HL-60/S4 (cell line): ENCODE measurements around the gene PLCH1.

Source experiments
- in situ Hi-C: fragments of 300-500 bp; cut with MboI; formaldehyde crosslinking; loops from 2 replicates; pipeline ENCODE4 v1.14.3; 2022; ENCODE audit warnings: low sequenced_read_pairs

The PLCH1 gene

DNA sequence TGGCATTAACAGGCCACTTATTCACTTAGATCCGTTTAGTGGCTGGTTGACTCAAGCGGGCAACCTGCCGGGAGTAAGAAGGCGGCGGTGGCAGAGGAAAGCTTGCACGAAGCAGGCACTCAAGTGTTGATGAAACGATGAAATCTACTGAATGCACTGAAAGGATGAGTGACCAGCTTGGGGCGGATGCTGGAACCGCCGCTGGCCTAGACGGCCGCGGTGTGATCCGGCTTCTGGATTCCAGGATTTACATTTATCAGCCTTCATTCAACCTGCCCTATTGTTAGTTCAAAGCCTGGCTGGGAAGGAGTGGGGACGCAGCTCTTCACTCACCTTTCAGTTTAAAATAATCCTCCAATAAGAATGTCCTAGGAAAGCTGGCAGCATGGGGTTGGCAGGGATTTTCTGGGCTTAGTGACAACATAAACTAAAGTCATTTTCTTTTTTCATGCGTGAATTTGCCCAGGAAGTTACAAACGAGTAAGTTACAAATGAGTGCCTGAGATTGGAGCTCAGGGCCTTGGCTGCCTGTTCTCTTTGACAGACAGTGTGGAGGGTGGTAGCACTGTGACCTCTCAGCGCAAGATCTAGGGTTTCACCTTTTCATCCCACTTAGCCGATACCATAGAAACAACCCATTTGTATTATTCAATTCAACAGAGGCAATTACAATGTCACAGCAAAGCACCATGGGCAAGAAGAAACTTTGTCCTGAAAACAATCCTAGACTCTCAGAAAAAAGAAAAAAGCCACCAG, 1.1 kb upstream of the PLCH1 start:
- in situ Hi-C loops = no loop called here

DNA sequence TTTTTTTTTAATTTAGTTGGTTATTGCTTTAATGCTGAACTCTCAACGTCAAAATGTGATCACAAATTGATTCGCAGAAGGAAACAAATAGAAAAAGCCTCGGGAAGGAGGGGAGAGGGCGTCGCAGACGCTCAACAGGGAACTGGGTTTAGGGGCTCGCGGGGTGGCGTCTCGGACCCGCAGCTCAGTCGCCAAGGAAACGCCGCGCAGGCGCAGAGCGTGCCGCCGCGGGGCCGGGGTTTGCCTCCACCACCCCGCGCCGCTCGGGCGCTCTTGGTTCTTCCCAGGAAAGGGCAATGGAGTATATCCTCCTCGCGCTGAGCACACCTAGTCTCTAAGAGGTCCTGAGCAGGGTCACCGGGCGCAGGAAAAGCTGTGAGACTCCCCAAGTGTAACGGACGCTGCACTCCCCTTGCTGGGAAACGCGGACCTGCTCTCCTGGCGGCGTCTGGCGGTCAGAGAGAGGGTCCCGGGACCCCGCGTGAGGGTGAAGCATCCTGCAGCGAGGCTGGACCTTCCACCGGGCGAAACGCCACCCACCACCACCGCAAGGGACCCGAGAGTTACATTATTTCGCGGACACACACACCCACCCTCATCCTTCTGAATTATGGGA, 753 bp downstream of the PLCH1 start:
- in situ Hi-C loops = no loop called here

DNA sequence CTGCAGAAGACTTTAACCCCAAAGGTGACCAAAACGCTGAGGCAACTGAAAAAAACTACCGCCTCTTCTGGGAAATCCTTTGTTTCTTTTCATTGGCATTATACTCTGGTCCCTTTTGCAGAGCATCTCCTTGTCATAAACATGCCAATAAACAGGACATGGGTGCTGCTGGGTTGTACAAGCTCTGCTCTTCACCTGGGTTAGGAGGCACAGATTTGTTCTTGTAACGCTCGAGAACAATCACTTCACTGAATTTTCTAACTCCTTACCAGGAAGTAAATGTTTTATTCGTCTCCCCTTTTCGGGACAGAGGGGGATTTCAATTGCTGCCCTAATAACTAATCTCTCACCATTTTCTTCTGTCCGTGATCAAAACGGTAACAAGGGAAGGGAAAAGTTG, 1.3 kb downstream of the PLCH1 start:
- in situ Hi-C loops = no loop called here

- in situ Hi-C loops = no loop called here
Measured at GRCh38 chr3:155742349-155742965, 2.4 kb downstream of the PLCH1 start.

DNA sequence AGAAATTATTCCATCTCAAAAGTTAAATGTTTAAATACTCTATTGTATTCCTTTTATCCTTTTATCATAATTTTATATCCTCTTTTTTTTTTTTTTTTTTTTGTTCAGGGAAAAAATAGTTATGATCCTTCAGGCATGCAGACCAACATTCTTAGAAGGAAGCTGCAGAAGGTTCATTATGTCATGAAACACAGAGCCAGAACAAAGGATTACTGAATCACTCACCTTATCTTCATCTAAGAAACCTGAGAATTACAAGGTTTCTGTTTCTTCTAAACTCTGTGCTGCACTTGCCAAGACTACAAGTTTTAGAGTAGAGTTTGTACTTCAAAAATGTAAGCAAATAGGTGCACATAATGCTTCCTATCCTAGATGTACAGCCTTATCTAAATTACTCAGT, 3.3 kb downstream of the PLCH1 start:
- in situ Hi-C loops = no loop called here

GRCh38 chr3:155741101-155741500, 3.8 kb downstream of the PLCH1 start:
- in situ Hi-C loops = no loop called here

- in situ Hi-C loops = no loop called here
Measured at GRCh38 chr3:155739154-155739553, 5.7 kb downstream of the PLCH1 start.

DNA sequence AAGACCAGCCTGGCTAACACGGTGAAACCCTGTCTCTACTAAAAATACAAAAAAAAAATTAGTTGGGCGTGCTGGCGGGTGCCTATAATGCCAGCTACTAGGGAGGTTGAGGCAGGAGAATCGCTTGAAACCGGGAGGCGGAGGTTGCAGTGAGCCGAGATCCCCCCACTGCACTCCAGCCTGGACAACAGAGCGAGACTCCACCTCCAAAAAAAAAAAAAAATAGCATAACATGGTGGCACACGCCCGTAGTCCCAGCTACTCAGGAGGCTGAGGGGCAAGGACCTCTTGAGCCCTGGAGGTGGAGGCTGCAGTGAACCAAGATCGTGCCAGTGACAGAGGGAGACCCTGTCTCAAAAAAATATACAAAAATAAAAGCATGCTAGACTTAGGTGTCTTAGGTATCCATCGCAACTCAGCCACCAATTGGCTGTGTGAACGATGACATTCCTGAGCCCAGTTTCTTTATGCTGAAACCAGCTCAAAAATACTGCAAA, 6.2 kb downstream of the PLCH1 start:
- in situ Hi-C loops = no loop called here

- in situ Hi-C loops = no loop called here
Measured at GRCh38 chr3:155737844-155738460, 6.9 kb downstream of the PLCH1 start.

GRCh38 chr3:155736381-155736780, 8.5 kb downstream of the PLCH1 start:
- in situ Hi-C loops = no loop called here

DNA sequence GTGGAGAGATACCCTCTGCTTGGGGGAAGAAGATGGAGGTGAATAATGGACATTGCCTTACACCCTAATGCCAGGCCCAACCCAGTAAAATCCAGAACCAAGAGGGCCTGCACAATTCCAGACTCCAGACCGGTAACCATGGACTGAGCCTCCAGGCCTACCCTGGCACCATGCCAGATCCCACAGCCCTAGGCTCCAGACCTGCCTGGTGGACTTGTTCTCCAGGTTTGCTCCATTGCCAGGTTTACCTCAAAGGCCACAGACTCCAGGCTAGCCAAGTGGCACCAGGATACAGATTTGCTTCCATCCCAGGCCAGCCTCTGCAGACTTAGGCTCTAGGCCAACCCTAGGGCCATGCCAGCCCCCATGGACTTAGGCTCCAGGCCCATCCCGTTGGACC, 14.0 kb downstream of the PLCH1 start:
- in situ Hi-C loops = no loop called here

- in situ Hi-C loops = no loop called here
Measured at GRCh38 chr3:155727836-155728235, 17.0 kb downstream of the PLCH1 start.

DNA sequence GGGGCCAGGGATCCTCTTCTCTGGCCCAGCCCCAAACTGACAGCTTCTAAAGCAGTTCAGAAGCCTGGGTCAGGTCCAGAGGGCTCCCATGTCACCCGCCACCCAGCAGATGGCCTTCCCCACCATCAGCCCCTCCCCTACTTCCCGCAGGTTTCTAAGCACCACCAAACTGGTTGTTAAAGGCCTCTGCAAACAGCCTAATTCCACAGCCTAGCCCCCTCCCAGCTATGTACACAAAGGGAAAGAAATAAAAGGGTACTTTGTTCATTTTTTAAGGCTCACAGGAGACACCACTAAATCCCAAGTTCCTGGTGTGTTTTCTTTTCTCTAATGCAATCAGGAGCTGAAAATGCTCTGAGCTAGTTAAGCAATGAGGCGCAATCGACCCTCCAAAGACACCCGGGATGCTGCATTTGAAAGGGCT, 30.6 kb downstream of the PLCH1 start:
- in situ Hi-C loops = no loop called here

DNA sequence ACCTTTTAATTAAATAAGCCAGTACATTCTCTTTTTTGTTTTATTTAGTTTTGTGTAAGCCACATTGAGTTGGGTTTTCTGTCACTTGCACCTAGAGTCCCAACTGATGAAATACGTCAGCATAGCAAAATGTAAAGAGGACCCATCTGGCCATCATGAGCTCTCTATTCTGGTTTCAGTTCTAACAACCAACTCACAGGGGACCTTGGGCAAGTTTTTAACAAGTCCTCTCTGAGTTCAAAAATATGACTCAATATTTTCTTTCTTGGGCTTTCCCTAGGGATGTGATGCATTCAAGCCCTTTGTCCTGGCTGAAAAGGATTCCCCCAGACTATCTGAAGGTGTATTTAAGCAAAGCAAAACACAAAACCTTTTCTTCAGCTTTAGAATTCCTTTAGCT, 32.9 kb downstream of the PLCH1 start:
- in situ Hi-C loops = no loop called here

DNA sequence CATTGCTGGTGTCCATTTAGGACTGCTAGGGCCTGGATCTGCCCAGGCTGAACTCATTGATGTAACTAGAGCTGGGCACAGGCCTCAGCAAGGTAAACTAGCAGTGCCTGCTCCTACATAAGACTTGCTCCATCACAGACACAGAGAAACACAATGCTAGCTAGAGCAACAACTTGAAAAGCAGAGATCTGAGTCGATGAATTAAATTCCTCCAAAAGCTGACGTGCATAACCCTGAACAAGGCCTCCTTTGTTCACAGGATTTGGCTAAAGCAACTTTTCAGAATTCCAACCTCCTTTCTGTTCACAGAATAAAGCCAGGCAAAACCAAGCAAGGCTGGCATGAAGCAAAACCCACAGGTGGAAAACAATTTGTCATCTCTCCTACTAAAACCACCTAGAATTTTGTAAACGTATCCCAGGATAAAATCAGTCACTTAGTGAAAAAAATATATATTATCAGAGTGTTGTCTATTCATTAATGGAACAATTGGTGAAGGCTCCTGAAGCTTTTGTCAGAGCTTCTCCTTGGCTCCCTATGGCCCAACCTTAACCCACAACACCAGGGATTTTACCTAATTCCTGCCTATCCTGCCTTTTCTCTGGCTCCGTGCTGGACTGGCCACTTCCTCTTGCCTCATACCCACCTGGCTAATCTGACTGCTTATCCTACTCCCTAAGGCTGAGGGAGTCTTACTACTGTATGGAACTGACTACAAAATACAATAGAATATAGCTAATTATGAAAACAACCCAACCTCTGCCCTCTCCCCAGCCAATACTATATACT, 39.9 kb downstream of the PLCH1 start:
- in situ Hi-C loops = loop anchor here (10.0 kb wide), 2 partner anchors 320 to 350 kb away; no protein-coding TSS in a partner anchor

DNA sequence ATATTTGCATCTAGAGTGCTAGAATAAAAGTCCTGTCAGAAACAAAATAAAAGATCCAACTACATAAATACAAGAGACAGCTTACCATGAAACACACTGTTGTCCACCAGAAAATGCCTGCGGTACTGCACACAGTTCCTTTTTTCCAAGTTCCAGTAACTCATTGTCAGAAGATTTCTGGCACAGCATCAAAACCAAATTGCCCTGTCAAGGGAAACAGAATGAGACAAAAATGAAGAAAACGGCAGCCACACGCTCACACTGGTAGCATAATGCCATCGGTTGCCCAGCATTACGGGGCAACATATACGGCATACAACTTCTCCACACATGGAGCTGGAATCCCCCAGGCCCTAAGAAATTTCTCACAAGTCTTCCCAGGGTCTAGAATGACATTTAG, 40.8 kb downstream of the PLCH1 start:
- in situ Hi-C loops = loop anchor here (10.0 kb wide), 2 partner anchors 319 to 349 kb away; no protein-coding TSS in a partner anchor

DNA sequence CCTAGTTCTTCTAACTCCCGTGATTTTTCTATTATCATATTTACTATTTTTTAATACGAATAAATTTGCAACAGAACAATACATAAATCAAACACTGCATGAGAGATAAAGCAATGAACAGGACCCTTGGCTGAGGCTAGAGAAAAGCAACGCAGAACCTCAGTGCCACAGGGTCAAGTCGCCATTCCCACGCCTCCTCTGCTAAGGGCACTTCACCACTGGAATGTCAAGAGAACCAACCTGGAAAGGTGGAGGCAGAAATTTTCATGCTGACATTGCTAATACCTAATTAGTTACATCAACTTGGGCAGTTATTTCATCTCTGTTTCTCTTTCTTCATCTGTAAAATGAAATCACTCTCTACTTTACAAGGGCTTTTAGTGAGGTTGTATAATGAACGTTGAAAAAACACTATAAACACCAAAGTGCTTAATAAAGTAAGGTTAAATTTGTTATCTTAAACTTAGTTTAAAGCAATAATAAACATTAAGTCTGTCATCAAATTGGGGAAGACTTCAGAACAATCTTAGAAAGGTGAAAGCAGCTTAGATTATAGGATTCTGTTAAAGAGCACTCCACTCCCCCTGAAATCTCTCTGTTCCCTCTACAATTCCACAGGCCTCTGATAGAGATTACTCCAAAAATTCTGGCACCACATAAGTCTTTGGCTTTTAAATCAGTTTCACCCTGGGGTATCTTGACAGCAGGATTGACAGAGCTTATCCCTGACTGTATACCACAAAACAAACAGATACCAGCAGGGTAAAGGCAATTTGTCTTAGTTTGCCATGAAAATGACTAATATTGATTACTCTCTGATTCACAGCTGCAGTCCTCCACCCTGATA, 41.9 kb downstream of the PLCH1 start:
- in situ Hi-C loops = loop anchor here (10.0 kb wide), 2 partner anchors 318 to 348 kb away; no protein-coding TSS in a partner anchor

DNA sequence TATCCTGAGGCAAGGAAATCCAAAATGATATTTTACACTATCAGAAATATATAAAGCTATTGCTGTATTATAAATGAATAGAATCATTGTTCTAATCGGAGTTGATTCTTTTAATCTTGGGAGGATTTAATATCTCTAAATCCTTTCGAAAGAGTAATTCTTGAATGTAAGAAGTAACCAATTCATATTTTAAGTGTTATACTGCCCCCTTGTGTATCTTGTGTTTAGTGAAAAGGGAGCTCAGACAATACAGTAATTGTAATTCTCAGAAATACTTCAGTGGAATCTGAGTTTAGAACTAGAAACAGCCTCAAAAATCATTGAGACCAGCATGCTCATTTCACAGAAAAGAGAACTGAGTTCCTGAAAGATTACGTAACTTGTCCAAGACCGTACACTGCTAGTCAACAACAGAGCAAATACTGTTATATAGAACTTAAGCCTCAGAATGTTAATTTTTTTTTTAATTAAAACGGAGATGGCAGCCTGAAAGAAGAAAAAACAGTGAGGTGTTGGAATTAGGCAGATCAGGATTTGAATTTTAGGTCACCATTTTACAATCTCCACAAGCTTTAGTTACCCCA, 42.9 kb downstream of the PLCH1 start:
- in situ Hi-C loops = loop anchor here (10.0 kb wide), 2 partner anchors 317 to 347 kb away; no protein-coding TSS in a partner anchor

GRCh38 chr3:155697542-155697941, 47.3 kb downstream of the PLCH1 start:
- in situ Hi-C loops = no loop called here
